ENCODE results near the gene HES4. TPM values are rescaled to one million over a fixed set of nuclear protein-coding genes. Genes with fewer than 3 reads are reported as not detected.

HES4 gene
- total RNA-seq, 1 experiment from 2014 or later: 145 TPM

- Histone ChIP-seq H3K4me3 (replicated peaks in 1 of 2; ENCODE audit: low read depth in 1 of 2, low read length in 2 of 2) (no peak overlapping the region), H3K27me3 (ENCODE audit: insufficient read depth, low read length) (no peaks in the 10 kb centered on the region), H4K20me1 (ENCODE audit: insufficient read depth) (no peaks in the 10 kb centered on the region), H3K9ac (ENCODE audit: low read length) (no peak overlapping the region), H3K9me3 (ENCODE audit: control insufficient read depth in 1 of 2, insufficient read depth in 1 of 2, low read depth in 1 of 2, low read length in 2 of 2) (no peaks in the 10 kb centered on the region), H3K4me2 (ENCODE audit: low read length) (no peak overlapping the region), H3K4me1 (ENCODE audit: control insufficient read depth in 1 of 2, insufficient read depth in 2 of 2, low read length in 2 of 2) (peaks cover 2 to 5% of the 10 kb centered on the region in 2 experiments; a peak in 1 of 4 replicates), H2AFZ (ENCODE audit: low read depth, low read length, poor library complexity, severe bottlenecking) (no peak overlapping the region), H3K9me2 (ENCODE audit: insufficient read depth) (no peaks in the 10 kb centered on the region), H3K27ac (ENCODE audit: low read depth, low read length) (no peak overlapping the region), H3K36me3 (ENCODE audit: control insufficient read depth in 1 of 2, insufficient read depth in 2 of 2, low read length in 2 of 2) (no peaks in the 10 kb centered on the region), H3K79me2 (ENCODE audit: insufficient read depth, low read length) (no peaks in the 10 kb centered on the region)
- intact Hi-C loops (cut with micrococcal nuclease): loop anchor here (5.0 kb wide), 1 partner anchor 81 kb away; no protein-coding TSS in a partner anchor
- ChIA-PET POLR2A (no interaction called here), CTCF (no interaction called here), RAD21 (ENCODE audit: low non-redundant PET in 1 of 2, low total read pairs in 2 of 2, uncharacterized antibody in 2 of 2, unreplicated experiment in 2 of 2) (no interaction called here)
- BruUV-seq (replicated peaks): no TSS peak
- TF ChIP-seq CBX3 (IDR thresholded peaks at IDR 0.05; ENCODE audit: low read depth): no peak
- no peak for TF ChIP-seq RAD21 (IDR thresholded peaks at IDR 0.05; ENCODE audit: low read depth)
- TF ChIP-seq ELF1 (IDR thresholded peaks at IDR 0.05; ENCODE audit: borderline replicate concordance, low read depth): no peak
- TF ChIP-seq ATF3 (IDR thresholded peaks at IDR 0.05): no peak
- TF ChIP-seq FOSL1 (IDR thresholded peaks at IDR 0.05; ENCODE audit: low read depth): no peak
- TF ChIP-seq SP1 (IDR thresholded peaks at IDR 0.05; ENCODE audit: low read depth): no peak
- TF ChIP-seq YY1 (IDR thresholded peaks at IDR 0.05; ENCODE audit: extremely low read depth, insufficient replicate concordance, low read depth, low read length): no peak
- no peak for TF ChIP-seq SIN3A (IDR thresholded peaks at IDR 0.05; ENCODE audit: low read depth)
- no peak for TF ChIP-seq ZFX (IDR thresholded peaks at IDR 0.05)
- no peak for TF ChIP-seq CEBPB (IDR thresholded peaks at IDR 0.05; ENCODE audit: low read depth)
- no peak for TF ChIP-seq POLR2A (IDR thresholded peaks at IDR 0.05; ENCODE audit: borderline replicate concordance, extremely low read depth, insufficient read depth, insufficient read length)
- no peak for TF ChIP-seq ZBTB33 (IDR thresholded peaks at IDR 0.05; ENCODE audit: extremely low read depth, insufficient replicate concordance, low read length)
- no peak for DNase-seq (ENCODE audit: low read depth, low spot score)
- no peak for ATAC-seq
These were observed 18.4 kb downstream of the HES4 start for GRCh38 chr1:981491-981954.

Measured in HCT116 (cell line).